Gastroesophageal sphincter (tissue), 3 donors: ENCODE measurements around the gene CMSS1.

ENCODE experiments used
- EP300 ChIP-seq: sonication (generic); formaldehyde crosslinking; IDR thresholded peaks from one replicate; pipeline ENCODE4 v1.6.1; 2017; ENCODE audit warnings: antibody characterized with exemption, mild to moderate bottlenecking
- TF ChIP-seq, protein P1 (sequence below), 4 experiments: fragments of 200-600 bp in 2 of 4; fragments of 450-650 bp in 2 of 4; sonication (generic) in 1 of 4; IDR thresholded peaks; one replicate each; pipeline ENCODE4 v1.5.1; 2017 to 2019; ENCODE audit warnings: antibody characterized with exemption in 4 of 4, mild to moderate bottlenecking in 2 of 4, moderate library complexity in 2 of 4

DNA sequence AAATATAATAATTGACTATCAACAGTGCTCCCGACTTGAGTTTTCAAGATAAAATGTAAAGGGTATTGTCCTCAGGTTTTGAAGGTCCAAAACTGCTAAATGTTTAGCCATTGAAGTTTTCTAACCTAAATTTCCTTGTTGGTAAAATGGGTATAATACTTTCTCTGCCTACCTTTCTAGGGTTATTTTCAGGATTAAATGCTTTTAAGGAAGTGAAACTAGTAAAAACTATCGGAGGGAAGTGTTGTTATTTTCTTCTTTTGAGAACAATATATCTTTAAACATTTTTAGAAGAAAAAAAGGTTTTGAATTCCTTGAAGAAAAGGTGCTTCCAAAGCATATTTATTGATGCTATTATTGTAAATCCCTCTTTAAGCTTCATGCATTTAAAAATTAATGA is 229.3 kb downstream of the CMSS1 start:
- TF ChIP-seq, protein P1, sequence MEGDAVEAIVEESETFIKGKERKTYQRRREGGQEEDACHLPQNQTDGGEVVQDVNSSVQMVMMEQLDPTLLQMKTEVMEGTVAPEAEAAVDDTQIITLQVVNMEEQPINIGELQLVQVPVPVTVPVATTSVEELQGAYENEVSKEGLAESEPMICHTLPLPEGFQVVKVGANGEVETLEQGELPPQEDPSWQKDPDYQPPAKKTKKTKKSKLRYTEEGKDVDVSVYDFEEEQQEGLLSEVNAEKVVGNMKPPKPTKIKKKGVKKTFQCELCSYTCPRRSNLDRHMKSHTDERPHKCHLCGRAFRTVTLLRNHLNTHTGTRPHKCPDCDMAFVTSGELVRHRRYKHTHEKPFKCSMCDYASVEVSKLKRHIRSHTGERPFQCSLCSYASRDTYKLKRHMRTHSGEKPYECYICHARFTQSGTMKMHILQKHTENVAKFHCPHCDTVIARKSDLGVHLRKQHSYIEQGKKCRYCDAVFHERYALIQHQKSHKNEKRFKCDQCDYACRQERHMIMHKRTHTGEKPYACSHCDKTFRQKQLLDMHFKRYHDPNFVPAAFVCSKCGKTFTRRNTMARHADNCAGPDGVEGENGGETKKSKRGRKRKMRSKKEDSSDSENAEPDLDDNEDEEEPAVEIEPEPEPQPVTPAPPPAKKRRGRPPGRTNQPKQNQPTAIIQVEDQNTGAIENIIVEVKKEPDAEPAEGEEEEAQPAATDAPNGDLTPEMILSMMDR (IDR thresholded peaks at IDR 0.05) = no peak
- TF ChIP-seq EP300 = no peak
